Calu3 (cell line): ENCODE data around the gene CNGA4. TPM values are rescaled to one million over a fixed set of nuclear protein-coding genes. Genes with fewer than 3 reads are reported as not detected.

Experiments
- BruUV-seq: library from RNA; stranded (reverse); fragments of 400-500 nt; replicated peaks from 2 replicates; lab custom pipeline; 2021; lab: Mats Ljungman, UMichigan
- CTCF ChIA-PET: fragments of 300-600 bp; sonication (Branson Sonifier 250); formaldehyde crosslinking; loops from one replicate; lab custom pipeline; 2022; ENCODE audit warnings: antibody characterized with exemption; lab: Charles Lee
- DNase-seq: peaks from one replicate; pipeline ENCODE4 v3.0.0; 2022
- H3K27ac Mint-ChIP-seq: one replicate; pipeline ENCODE4 v1.8.0; 2022; ENCODE audit warnings: mixed read lengths; ENCODE audit not compliant: unreplicated experiment
- H3K27me3 Mint-ChIP-seq: one replicate; pipeline ENCODE4 v1.8.0; 2022; ENCODE audit warnings: mixed read lengths; ENCODE audit not compliant: unreplicated experiment
- H3K36me3 Mint-ChIP-seq: one replicate; pipeline ENCODE4 v1.8.0; 2022; ENCODE audit warnings: mild to moderate bottlenecking, moderate library complexity, mixed read lengths; ENCODE audit not compliant: insufficient read depth, unreplicated experiment
- H3K4me1 Mint-ChIP-seq: one replicate; pipeline ENCODE4 v1.8.0; 2022; ENCODE audit warnings: mild to moderate bottlenecking, low read depth, mixed read lengths; ENCODE audit not compliant: unreplicated experiment
- H3K4me3 Mint-ChIP-seq: one replicate; pipeline ENCODE4 v1.8.0; 2022; ENCODE audit warnings: mild to moderate bottlenecking, low read depth, moderate library complexity, mixed read lengths; ENCODE audit not compliant: unreplicated experiment
- H3K9me3 Mint-ChIP-seq: one replicate; pipeline ENCODE4 v1.8.0; 2022; ENCODE audit warnings: low read depth, mixed read lengths; ENCODE audit not compliant: unreplicated experiment
- CTCF ChIP-seq: fragments of 200-600 bp; IDR thresholded peaks from one replicate; pipeline ENCODE4 v1.8.0; 2022; ENCODE audit warnings: antibody characterized with exemption; ENCODE audit not compliant: unreplicated experiment
- intact Hi-C: fragments of 100-400 bp; cut with micrococcal nuclease; formaldehyde crosslinking; loops from one replicate; pipeline ENCODE4 v1.10.0; 2022; ENCODE audit not compliant: unreplicated experiment
- total RNA-seq: library from RNA; stranded (reverse); gene quantifications from 2 replicates; pipeline ENCODE4 v1.2.3, GENCODE V29; 2022

Gene CNGA4
- total RNA-seq, 1 experiment from 2014 or later, result not detected

- TF ChIP-seq CTCF, result no peak
- Mint-ChIP-seq H3K4me3 (no peak overlapping the region), H3K9me3 (no peaks in the 10 kb centered on the region), H3K27me3 (no peaks in the 10 kb centered on the region), H3K4me1 (peaks cover 9% of the 10 kb centered on the region), H3K36me3 (peaks cover 4% of the 10 kb centered on the region), H3K27ac (no peak overlapping the region)
- CTCF ChIA-PET, result no interaction called here
- DNase-seq, result no peak
- intact Hi-C loops, result no loop called here
- no TSS peak for BruUV-seq
Measured at GRCh38 chr11:6206456-6207180, 32.3 kb upstream of the CNGA4 start.

- no TSS peak for BruUV-seq
- Mint-ChIP-seq H3K27ac (no peak overlapping the region), H3K9me3 (no peaks in the 10 kb centered on the region)
Measured at GRCh38 chr11:6209801-6210200, 29.1 kb upstream of the CNGA4 start.

GRCh38 chr11:6210274-6210955 is 28.5 kb upstream of the CNGA4 start:
- no peak for TF ChIP-seq CTCF
- no peak for DNase-seq
- intact Hi-C loops, result no loop called here
- Mint-ChIP-seq H3K27ac (no peak overlapping the region), H3K4me1 (peaks cover 9% of the 10 kb centered on the region), H3K9me3 (no peaks in the 10 kb centered on the region), H3K36me3 (peaks cover 4% of the 10 kb centered on the region), H3K4me3 (no peak overlapping the region), H3K27me3 (no peaks in the 10 kb centered on the region)
- BruUV-seq, result no TSS peak
- CTCF ChIA-PET, result no interaction called here

More at GRCh38 chr11:6209801-6210200, 29.1 kb upstream of the CNGA4 start:
- CTCF ChIA-PET, result no interaction called here
- Mint-ChIP-seq H3K36me3 (peaks cover 4% of the 10 kb centered on the region), H3K27me3 (no peaks in the 10 kb centered on the region), H3K4me3 (no peak overlapping the region), H3K4me1 (peaks cover 9% of the 10 kb centered on the region)
- intact Hi-C loops, result no loop called here
- no peak for TF ChIP-seq CTCF
- no peak for DNase-seq

GRCh38 chr11:6214530-6214929 is 24.4 kb upstream of the CNGA4 start:
- Mint-ChIP-seq H3K27ac (no peak overlapping the region), H3K36me3 (peaks cover 5% of the 10 kb centered on the region), H3K4me3 (no peak overlapping the region), H3K4me1 (peaks cover 3% of the 10 kb centered on the region), H3K9me3 (no peaks in the 10 kb centered on the region), H3K27me3 (no peaks in the 10 kb centered on the region)
- no peak for TF ChIP-seq CTCF
- CTCF ChIA-PET, result no interaction called here
- no peak for DNase-seq
- intact Hi-C loops, result no loop called here
- BruUV-seq, result no TSS peak
